Measurements from ENCODE around the gene NAA60. TPM values are rescaled to one million over a fixed set of nuclear protein-coding genes. Genes with fewer than 3 reads are reported as not detected.

Gene NAA60
- total and polyA plus RNA-seq, 4 donors = 16.6 to 57.7 (median 48.5) TPM

DNA sequence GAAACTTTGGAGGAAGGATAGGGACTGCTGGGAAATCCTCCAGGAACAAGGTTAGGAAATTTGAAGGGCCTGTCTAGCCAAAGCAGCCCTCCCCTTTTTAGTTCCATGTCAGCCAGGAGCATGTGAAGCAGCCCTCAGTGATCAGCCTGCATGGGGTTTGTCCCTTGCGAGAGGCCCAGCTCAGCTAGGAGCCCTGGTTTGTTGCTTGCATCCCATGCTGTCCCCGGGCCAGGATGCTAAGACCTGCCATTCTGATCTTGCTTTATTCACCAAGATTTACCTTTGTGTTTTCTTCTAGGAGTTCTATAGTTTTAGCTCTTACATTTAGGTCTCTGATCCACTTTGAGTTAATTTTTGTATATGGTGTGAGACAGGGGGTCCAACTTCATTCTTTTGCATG is 84.9 kb downstream of the NAA60 start:
- H3K4me1 ChIP-seq (ENCODE audit: control insufficient read depth in 5 of 5, insufficient read depth in 5 of 5, low read length in 5 of 5) = peaks cover 0 to 1% (median 0%) of the 10 kb centered on the region in 5 donors
- DNase-seq = no peak
- TF ChIP-seq, protein P1, sequence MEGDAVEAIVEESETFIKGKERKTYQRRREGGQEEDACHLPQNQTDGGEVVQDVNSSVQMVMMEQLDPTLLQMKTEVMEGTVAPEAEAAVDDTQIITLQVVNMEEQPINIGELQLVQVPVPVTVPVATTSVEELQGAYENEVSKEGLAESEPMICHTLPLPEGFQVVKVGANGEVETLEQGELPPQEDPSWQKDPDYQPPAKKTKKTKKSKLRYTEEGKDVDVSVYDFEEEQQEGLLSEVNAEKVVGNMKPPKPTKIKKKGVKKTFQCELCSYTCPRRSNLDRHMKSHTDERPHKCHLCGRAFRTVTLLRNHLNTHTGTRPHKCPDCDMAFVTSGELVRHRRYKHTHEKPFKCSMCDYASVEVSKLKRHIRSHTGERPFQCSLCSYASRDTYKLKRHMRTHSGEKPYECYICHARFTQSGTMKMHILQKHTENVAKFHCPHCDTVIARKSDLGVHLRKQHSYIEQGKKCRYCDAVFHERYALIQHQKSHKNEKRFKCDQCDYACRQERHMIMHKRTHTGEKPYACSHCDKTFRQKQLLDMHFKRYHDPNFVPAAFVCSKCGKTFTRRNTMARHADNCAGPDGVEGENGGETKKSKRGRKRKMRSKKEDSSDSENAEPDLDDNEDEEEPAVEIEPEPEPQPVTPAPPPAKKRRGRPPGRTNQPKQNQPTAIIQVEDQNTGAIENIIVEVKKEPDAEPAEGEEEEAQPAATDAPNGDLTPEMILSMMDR (IDR thresholded peaks at IDR 0.05; ENCODE audit: control extremely low read depth, extremely low read depth) = no peak
- no peaks in the 10 kb centered on the region for H3K27me3 ChIP-seq (ENCODE audit: control insufficient read depth in 3 of 3, insufficient read depth in 3 of 3, low read length in 2 of 3)
- WGBS, 2 donors = 97 to 100% methylated on average over 2 of the region's 2 CpGs
- H3K4me3 ChIP-seq = no peak overlapping the region
- H3K9ac ChIP-seq (ENCODE audit: insufficient read depth in 1 of 2, low read length in 2 of 2) = no peak overlapping the region
- ATAC-seq (ENCODE audit: insufficient read depth, low FRiP score) = no peak
- no peak overlapping the region for H3K27ac ChIP-seq (ENCODE audit: low read depth in 1 of 2, low read length in 1 of 2)
- H3K36me3 ChIP-seq (ENCODE audit: control insufficient read depth in 4 of 4, insufficient read depth in 4 of 4, low read length in 4 of 4) = peaks cover 15 to 50% (median 36%) of the 10 kb centered on the region in 4 donors
- no peaks in the 10 kb centered on the region for H3K9me3 ChIP-seq (ENCODE audit: control insufficient read depth in 4 of 4, insufficient read depth in 3 of 4, low read length in 3 of 4)

DNA sequence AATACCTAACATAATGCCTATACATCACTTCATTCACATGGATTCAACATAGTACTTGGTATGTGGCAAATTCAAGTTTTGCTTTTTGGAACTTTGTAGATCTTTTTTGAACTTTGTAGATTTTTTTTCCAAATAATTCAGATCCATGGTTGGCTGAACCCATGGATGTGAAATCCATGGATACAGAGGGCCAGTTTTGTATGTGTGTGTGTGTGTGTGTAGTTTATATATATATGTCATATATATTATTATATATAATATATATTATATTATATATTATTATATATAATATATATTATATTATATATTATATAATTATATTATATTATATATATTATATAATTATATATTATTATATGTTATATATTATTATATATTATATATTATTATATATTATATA is 85.7 kb downstream of the NAA60 start:
- H3K9ac ChIP-seq (ENCODE audit: insufficient read depth in 1 of 2, low read length in 2 of 2) = no peak overlapping the region
- no peak for DNase-seq
- H3K27me3 ChIP-seq (ENCODE audit: control insufficient read depth in 3 of 3, insufficient read depth in 3 of 3, low read length in 2 of 3) = no peaks in the 10 kb centered on the region
- peaks cover 0 to 1% (median 0%) of the 10 kb centered on the region in 5 donors for H3K4me1 ChIP-seq (ENCODE audit: control insufficient read depth in 5 of 5, insufficient read depth in 5 of 5, low read length in 5 of 5)
- ATAC-seq (ENCODE audit: insufficient read depth, low FRiP score) = no peak
- no peaks in the 10 kb centered on the region for H3K9me3 ChIP-seq (ENCODE audit: control insufficient read depth in 4 of 4, insufficient read depth in 3 of 4, low read length in 3 of 4)
- no peak overlapping the region for H3K4me3 ChIP-seq
- TF ChIP-seq, protein P1 (IDR thresholded peaks at IDR 0.05; ENCODE audit: control extremely low read depth, extremely low read depth) = no peak
- peaks cover 16 to 51% (median 33%) of the 10 kb centered on the region in 4 donors for H3K36me3 ChIP-seq (ENCODE audit: control insufficient read depth in 4 of 4, insufficient read depth in 4 of 4, low read length in 4 of 4)
- H3K27ac ChIP-seq (ENCODE audit: low read depth in 1 of 2, low read length in 1 of 2) = no peak overlapping the region

DNA sequence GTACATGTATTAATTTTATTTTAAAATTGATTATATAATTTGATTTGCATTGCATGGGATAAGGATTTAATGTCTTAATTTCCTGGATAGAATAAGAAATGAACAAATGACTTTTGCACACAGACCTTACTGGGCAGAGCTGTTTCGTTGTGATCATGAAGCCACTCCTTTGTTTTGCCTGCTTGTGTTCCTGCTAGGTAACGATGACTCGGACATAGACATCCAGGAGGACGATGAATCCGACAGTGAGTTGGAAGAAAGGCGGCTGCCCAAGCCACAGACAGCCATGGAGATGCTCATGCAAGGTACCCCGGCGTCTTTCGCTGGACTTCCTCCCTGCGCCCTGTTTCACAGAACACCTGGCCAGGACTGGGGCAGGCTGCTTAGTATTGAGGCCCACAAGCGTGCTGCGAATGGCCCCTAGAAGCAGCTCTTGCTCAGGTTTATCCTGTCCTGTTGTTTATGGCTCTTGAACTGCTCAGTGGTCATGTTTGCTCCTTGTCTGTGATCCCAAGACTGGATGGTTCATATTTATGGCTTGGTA is 87.0 kb downstream of the NAA60 start:
- DNase-seq = no peak
- Histone ChIP-seq H3K9ac (ENCODE audit: insufficient read depth in 1 of 2, low read length in 2 of 2) (no peak overlapping the region), H3K27me3 (ENCODE audit: control insufficient read depth in 3 of 3, insufficient read depth in 3 of 3, low read length in 2 of 3) (no peaks in the 10 kb centered on the region), H3K36me3 (ENCODE audit: control insufficient read depth in 4 of 4, insufficient read depth in 4 of 4, low read length in 4 of 4) (peaks cover 11 to 43% (median 30%) of the 10 kb centered on the region in 4 donors), H3K4me3 (no peak overlapping the region), H3K4me1 (ENCODE audit: control insufficient read depth in 5 of 5, insufficient read depth in 5 of 5, low read length in 5 of 5) (peaks cover 0 to 1% (median 0%) of the 10 kb centered on the region in 5 donors), H3K27ac (ENCODE audit: low read depth in 1 of 2, low read length in 1 of 2) (no peak overlapping the region), H3K9me3 (ENCODE audit: control insufficient read depth in 4 of 4, insufficient read depth in 3 of 4, low read length in 3 of 4) (no peaks in the 10 kb centered on the region)
- ATAC-seq (ENCODE audit: insufficient read depth, low FRiP score) = no peak
- 97% methylated on average over 12 of the region's 12 CpGs for WGBS, 2 donors
- TF ChIP-seq, protein P1 (IDR thresholded peaks at IDR 0.05; ENCODE audit: control extremely low read depth, extremely low read depth) = no peak

- H3K36me3 ChIP-seq (ENCODE audit: control insufficient read depth in 4 of 4, insufficient read depth in 4 of 4, low read length in 4 of 4) = peaks cover 8 to 44% (median 30%) of the 10 kb centered on the region in 4 donors
- H3K4me1 ChIP-seq (ENCODE audit: control insufficient read depth in 5 of 5, insufficient read depth in 5 of 5, low read length in 5 of 5) = no peaks in the 10 kb centered on the region
- DNase-seq (no peak), ATAC-seq (ENCODE audit: insufficient read depth, low FRiP score) (no peak)
- no peaks in the 10 kb centered on the region for H3K9me3 ChIP-seq (ENCODE audit: control insufficient read depth in 4 of 4, insufficient read depth in 3 of 4, low read length in 3 of 4)
- WGBS, 2 donors = 92 to 93% methylated on average over 12 of the region's 12 CpGs
- H3K9ac ChIP-seq (ENCODE audit: insufficient read depth in 1 of 2, low read length in 2 of 2) = no peak overlapping the region
- H3K4me3 ChIP-seq = no peak overlapping the region
- TF ChIP-seq, protein P1 (IDR thresholded peaks at IDR 0.05; ENCODE audit: control extremely low read depth, extremely low read depth) = no peak
- H3K27me3 ChIP-seq (ENCODE audit: control insufficient read depth in 3 of 3, insufficient read depth in 3 of 3, low read length in 2 of 3) = no peaks in the 10 kb centered on the region
- no peak overlapping the region for H3K27ac ChIP-seq (ENCODE audit: low read depth in 1 of 2, low read length in 1 of 2)
Measured at GRCh38 chr16:3532741-3533140, 89.3 kb downstream of the NAA60 start.

All from lung (tissue), 12 donors.